Measurements from ENCODE around the gene KIFAP3.

Gene KIFAP3

DNA sequence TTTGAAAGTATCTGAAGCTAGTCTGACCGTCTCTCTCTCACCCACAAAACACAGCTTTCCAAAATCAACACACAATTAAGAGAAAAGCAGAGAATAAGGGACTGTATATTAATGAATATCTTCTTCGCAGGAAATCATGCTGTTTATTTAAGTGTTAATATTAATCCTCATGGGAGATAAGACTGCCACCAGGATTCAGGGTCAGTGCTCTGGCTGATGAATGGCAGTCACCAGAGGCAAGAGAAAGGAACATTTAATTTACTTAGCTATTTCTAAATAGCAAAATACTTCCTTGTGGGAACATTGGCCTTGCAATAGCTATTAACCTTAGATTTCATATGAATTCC, 183.0 kb downstream of the KIFAP3 start:
- H3K36me3 ChIP-seq (ENCODE audit: control insufficient read depth, low read length) = peaks cover 22% of the 10 kb centered on the region
- H3F3A ChIP-seq (ENCODE audit: control insufficient read depth, insufficient read depth) = no peaks in the 10 kb centered on the region
- H3K79me2 ChIP-seq (ENCODE audit: control insufficient read depth, low read length) = peaks cover 44% of the 10 kb centered on the region
- H3K9me2 ChIP-seq (replicated peaks; ENCODE audit: control insufficient read depth, low read length) = no peaks in the 10 kb centered on the region
- no peak for TF ChIP-seq EZH2phosphoT487 (IDR thresholded peaks at IDR 0.05; ENCODE audit: borderline replicate concordance, low read length)
- TF ChIP-seq, protein P1, sequence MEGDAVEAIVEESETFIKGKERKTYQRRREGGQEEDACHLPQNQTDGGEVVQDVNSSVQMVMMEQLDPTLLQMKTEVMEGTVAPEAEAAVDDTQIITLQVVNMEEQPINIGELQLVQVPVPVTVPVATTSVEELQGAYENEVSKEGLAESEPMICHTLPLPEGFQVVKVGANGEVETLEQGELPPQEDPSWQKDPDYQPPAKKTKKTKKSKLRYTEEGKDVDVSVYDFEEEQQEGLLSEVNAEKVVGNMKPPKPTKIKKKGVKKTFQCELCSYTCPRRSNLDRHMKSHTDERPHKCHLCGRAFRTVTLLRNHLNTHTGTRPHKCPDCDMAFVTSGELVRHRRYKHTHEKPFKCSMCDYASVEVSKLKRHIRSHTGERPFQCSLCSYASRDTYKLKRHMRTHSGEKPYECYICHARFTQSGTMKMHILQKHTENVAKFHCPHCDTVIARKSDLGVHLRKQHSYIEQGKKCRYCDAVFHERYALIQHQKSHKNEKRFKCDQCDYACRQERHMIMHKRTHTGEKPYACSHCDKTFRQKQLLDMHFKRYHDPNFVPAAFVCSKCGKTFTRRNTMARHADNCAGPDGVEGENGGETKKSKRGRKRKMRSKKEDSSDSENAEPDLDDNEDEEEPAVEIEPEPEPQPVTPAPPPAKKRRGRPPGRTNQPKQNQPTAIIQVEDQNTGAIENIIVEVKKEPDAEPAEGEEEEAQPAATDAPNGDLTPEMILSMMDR (IDR thresholded peaks at IDR 0.05; ENCODE audit: low read depth, low read length, poor library complexity, severe bottlenecking) = no peak
- H3K27ac ChIP-seq (ENCODE audit: low read depth, low read length) = no peak overlapping the region
- H4K20me1 ChIP-seq (ENCODE audit: control insufficient read depth, insufficient read depth, low read depth, low read length) = no peaks in the 10 kb centered on the region
- H3K9me3 ChIP-seq (ENCODE audit: control insufficient read depth, insufficient read depth, low read length) = no peaks in the 10 kb centered on the region
- H3K4me2 ChIP-seq (ENCODE audit: low read length) = peak overlapping the region; percentile 93
- peaks cover 27% of the 10 kb centered on the region for H3K4me1 ChIP-seq (ENCODE audit: control insufficient read depth, low read length)
- H3K27me3 ChIP-seq (ENCODE audit: control insufficient read depth, low read length) = no peaks in the 10 kb centered on the region
- H3K4me3 ChIP-seq (ENCODE audit: low read length) = peak overlapping the region; percentile 91

DNA sequence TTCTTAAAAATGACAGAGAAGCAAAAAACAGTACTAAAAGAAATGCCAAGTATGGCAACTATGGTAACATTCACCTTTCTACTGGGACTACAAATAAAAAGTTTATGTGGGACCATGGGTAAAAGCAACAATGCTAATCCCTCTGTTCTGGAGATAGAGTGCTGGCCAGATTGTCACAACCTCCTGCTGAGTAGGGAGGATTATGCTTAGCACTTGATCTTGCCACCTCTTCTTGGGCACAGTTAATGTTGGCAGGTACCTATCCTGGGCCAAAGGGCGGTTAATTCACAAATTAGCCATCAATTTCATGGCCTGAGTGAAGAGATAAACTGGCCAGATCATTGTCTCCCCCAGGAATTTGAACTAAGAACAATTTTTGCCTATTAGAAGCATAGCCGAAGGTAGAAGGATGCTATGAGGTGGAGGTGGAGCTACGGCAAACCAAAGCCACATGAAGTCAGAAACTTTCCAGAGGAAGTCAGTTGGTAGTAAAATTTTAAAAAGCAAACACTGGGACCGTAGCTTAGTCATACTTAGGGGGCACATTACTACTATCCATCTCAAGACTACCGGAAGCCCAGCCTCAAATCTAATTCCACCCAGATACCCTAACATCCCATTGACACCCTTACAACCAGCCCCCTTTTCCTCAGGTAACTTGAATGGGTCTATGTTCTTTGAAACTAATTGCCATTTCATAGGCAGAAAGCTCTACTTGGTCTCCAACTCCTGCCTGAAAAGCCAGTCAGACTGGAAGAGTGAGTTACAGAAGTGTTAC, 183.5 kb downstream of the KIFAP3 start:
- Histone ChIP-seq H3K9me3 (ENCODE audit: control insufficient read depth, insufficient read depth, low read length) (no peaks in the 10 kb centered on the region), H4K20me1 (ENCODE audit: control insufficient read depth, insufficient read depth, low read depth, low read length) (no peaks in the 10 kb centered on the region), H3K27ac (ENCODE audit: low read depth, low read length) (no peak overlapping the region), H3K79me2 (ENCODE audit: control insufficient read depth, low read length) (peaks cover 44% of the 10 kb centered on the region), H3K36me3 (ENCODE audit: control insufficient read depth, low read length) (peaks cover 28% of the 10 kb centered on the region), H3K9me2 (replicated peaks; ENCODE audit: control insufficient read depth, low read length) (no peaks in the 10 kb centered on the region), H3K4me2 (ENCODE audit: low read length) (peak overlapping the region; percentile 93), H3F3A (ENCODE audit: control insufficient read depth, insufficient read depth) (no peaks in the 10 kb centered on the region), H3K4me1 (ENCODE audit: control insufficient read depth, low read length) (peaks cover 27% of the 10 kb centered on the region), H3K27me3 (ENCODE audit: control insufficient read depth, low read length) (no peaks in the 10 kb centered on the region), H3K4me3 (ENCODE audit: low read length) (peak overlapping the region; percentile 91)
- no peak for TF ChIP-seq EZH2phosphoT487 (IDR thresholded peaks at IDR 0.05; ENCODE audit: borderline replicate concordance, low read length)
- TF ChIP-seq, protein P1 (IDR thresholded peaks at IDR 0.05; ENCODE audit: low read depth, low read length, poor library complexity, severe bottlenecking) = no peak

DNA sequence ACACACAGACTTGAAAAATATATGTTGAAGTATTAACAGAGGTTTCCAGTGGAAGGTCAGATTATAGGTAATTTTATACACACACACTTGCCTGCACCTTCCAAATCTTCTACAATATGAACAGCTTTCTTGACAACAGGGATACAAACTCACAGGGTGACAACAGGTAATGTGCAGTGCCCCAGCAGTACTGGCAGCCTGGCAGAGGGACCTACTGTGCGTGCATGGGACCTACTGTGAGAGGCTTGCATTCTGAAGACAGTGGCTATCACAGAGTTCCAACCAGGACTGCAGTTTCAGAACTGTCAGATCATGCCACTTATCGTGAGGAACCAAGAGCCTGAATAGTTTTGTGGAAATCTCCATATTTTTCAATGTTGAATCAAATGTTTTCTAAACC, 184.6 kb downstream of the KIFAP3 start:
- Histone ChIP-seq H3K9me2 (replicated peaks; ENCODE audit: control insufficient read depth, low read length) (no peaks in the 10 kb centered on the region), H3K27me3 (ENCODE audit: control insufficient read depth, low read length) (no peaks in the 10 kb centered on the region), H3K36me3 (ENCODE audit: control insufficient read depth, low read length) (peaks cover 33% of the 10 kb centered on the region), H3F3A (ENCODE audit: control insufficient read depth, insufficient read depth) (no peaks in the 10 kb centered on the region), H3K9me3 (ENCODE audit: control insufficient read depth, insufficient read depth, low read length) (no peaks in the 10 kb centered on the region), H3K79me2 (ENCODE audit: control insufficient read depth, low read length) (peaks cover 44% of the 10 kb centered on the region), H3K4me3 (ENCODE audit: low read length) (no peak overlapping the region), H3K4me2 (ENCODE audit: low read length) (no peak overlapping the region), H3K4me1 (ENCODE audit: control insufficient read depth, low read length) (peaks cover 26% of the 10 kb centered on the region), H3K27ac (ENCODE audit: low read depth, low read length) (no peak overlapping the region), H4K20me1 (ENCODE audit: control insufficient read depth, insufficient read depth, low read depth, low read length) (no peaks in the 10 kb centered on the region)
- TF ChIP-seq, protein P1 (IDR thresholded peaks at IDR 0.05; ENCODE audit: low read depth, low read length, poor library complexity, severe bottlenecking) = no peak
